ENCODE data around the gene COPB2. TPM values are rescaled to one million over a fixed set of nuclear protein-coding genes. Genes with fewer than 3 reads are reported as not detected.

COPB2 gene
- total RNA-seq: 10 to 100 TPM; 83.8 to 89.2 TPM

DNA sequence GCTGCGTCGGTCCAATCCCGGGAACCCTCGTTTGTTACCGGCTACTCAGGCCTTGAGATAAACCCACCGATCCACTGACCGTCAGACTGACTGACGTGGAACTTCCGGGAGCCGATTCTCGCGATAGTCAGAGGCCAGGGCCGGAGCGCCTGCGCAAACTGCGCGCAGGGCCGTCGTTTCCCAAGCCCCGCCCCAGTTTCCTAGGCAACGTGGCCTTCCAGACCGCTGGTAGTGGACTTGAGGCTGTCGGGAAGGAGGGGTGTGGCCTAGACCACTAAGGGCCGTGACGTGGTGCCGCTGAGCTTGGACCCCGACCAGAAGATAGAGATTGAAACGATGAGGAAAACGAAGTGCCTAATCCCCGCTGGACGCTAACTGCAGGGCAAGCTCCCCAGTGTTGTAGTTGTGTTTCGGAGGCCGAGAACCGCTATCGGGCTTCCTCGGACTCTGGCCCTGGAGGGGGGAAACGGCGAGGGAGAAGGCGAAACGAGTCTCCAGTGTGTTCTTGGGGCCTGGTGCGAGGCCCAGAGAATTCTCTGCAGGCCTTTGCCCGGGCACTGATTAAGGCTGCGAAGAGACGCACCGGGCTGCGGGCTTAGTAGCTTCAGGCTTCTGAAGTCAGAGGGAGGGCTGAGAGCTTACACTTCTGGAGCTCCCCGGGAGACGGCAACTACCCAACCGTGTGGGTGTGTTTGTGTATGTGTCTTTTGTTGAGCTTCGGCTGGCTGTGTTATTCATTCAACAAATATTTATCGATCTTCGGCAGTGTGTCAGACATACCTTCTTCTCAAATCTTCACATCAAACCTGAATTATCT lies at the start of gene COPB2:
TSS of gene COPB2 (minus strand) at position 96 of the 817 bp plus-strand sequence. CDS start 97 bp downstream, outside the sequence.
- Mint-ChIP-seq H3K36me3 (ENCODE audit: low read depth) (no peaks in the 10 kb centered on the region), H3K4me1 (ENCODE audit: low read depth) (peaks cover 31% of the 10 kb centered on the region), H3K9me3 (no peaks in the 10 kb centered on the region), H3K27me3 (ENCODE audit: low read depth) (no peaks in the 10 kb centered on the region), H3K4me3 (peak within 1 kb of the TSS; percentile 95), H3K27ac (peak within 1 kb of the TSS; percentile 86)
- DNase-seq: peak; percentile 97
- CTCF ChIA-PET: interaction anchor here (0.6 to 1.4 kb wide), 4 partner anchors 39 to 277 kb away, joined by 3 to 4 read pairs (median 4); no protein-coding TSS in a partner anchor
- intact Hi-C loops (cut with micrococcal nuclease): loop anchor here (1.0 to 10.0 kb wide), 4 partner anchors 31 to 555 kb away; partner anchors contain the start of genes MRPS22 and PIK3CB

DNA sequence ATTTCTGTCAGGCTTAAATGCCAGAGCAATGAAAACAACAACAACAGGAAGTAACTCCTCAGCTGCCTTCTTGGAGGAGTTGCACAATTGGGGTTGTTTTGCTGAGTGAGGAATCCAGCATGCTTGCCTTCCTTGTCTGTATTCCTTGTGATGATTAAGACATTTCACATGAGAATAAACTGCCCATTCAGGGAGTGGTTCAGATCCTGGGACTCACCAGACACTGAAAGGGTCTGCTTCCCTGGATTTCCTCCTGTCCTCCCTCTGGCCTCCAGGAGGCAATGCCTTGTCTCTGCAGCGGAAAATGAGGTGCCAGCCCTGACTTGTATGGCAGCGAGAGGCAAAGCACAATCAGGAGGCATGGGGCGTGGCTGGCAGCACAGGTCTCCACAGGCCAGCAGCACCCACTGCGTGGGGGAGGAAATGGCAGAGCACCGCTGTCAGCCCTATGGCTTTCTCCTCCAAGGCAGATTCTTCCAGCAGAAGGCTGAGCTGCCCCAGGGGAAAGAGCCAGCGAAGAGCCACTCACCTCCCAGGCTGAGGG lies 45.4 kb upstream of the COPB2 start:
- H3K4me3 Mint-ChIP-seq: no peak overlapping the region
- H3K9me3 Mint-ChIP-seq: no peaks in the 10 kb centered on the region
- CTCF ChIA-PET: no interaction called here
- no peak for DNase-seq
- intact Hi-C loops (cut with micrococcal nuclease): no loop called here
- H3K4me1 Mint-ChIP-seq (ENCODE audit: low read depth): no peaks in the 10 kb centered on the region
- no peaks in the 10 kb centered on the region for H3K27me3 Mint-ChIP-seq (ENCODE audit: low read depth)
- H3K27ac Mint-ChIP-seq: no peak overlapping the region
- H3K36me3 Mint-ChIP-seq (ENCODE audit: low read depth): no peaks in the 10 kb centered on the region

DNA sequence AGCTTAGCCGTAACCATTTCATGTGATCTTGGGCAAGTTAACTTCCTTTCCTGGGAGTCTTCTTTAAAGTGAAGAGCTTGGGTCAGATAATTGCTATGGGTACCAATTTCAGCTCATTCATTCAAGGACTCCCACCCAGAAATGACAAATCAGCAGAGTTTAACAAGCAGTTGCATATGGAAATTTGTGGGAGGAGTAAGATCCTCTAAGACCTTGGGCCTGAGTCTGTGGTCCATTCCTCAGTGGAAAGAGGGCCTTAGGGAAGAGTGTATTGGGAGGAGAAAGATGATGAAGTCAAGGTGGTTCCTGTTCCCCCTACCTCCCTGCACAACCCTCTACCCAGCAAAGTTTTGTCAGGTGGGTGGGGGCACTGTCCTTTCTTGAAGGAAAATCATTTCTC lies 44.8 kb upstream of the COPB2 start:
- Mint-ChIP-seq H3K27me3 (ENCODE audit: low read depth) (no peaks in the 10 kb centered on the region), H3K27ac (no peak overlapping the region), H3K9me3 (no peaks in the 10 kb centered on the region), H3K36me3 (ENCODE audit: low read depth) (no peaks in the 10 kb centered on the region), H3K4me3 (no peak overlapping the region), H3K4me1 (ENCODE audit: low read depth) (no peaks in the 10 kb centered on the region)
- CTCF ChIA-PET: no interaction called here
- DNase-seq: no peak
- intact Hi-C loops (cut with micrococcal nuclease): no loop called here

DNA sequence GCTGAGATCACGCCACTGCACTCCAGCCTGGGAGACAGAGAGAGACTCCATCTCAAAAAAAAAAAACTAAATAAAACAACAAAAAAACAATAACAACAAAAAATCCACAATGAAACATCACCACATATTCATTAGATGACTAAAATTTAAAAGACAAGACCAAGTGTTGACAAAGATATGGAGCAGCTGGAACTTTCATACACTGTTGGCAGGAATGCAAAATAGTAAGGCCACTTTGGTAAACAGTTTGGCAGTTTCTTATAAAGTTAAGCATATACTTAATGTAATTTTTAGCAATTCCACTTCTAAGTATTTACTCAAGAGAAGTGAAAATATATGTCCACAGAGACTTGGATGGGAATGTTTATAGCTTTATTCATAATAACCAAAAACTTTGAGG lies 43.6 kb upstream of the COPB2 start:
- intact Hi-C loops (cut with micrococcal nuclease): no loop called here
- Mint-ChIP-seq H3K27ac (no peak overlapping the region), H3K9me3 (no peaks in the 10 kb centered on the region), H3K4me1 (ENCODE audit: low read depth) (no peaks in the 10 kb centered on the region), H3K27me3 (ENCODE audit: low read depth) (no peaks in the 10 kb centered on the region), H3K36me3 (ENCODE audit: low read depth) (no peaks in the 10 kb centered on the region), H3K4me3 (no peak overlapping the region)
- no peak for DNase-seq
- CTCF ChIA-PET: no interaction called here

DNA sequence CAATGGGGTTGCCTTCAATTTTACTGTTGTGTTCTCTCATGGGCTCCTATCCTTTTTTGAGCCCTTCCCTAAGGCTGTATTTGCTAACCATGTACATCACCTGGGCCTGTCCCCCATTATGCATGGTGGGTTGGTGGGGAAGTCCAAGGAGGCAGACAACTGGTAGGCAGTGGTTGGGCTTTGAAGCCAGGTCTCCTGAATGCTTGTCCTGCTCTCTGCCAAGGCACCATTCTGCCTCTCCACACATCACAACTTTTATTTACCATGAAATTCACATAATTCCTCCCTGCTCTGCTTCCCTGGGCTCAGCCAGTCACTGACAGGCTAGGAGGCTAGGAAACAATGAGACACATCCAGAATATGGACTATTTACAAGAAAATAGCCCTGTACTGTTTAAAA lies 41.0 kb upstream of the COPB2 start:
- H3K9me3 Mint-ChIP-seq: no peaks in the 10 kb centered on the region
- no peaks in the 10 kb centered on the region for H3K36me3 Mint-ChIP-seq (ENCODE audit: low read depth)
- intact Hi-C loops (cut with micrococcal nuclease): no loop called here
- no peaks in the 10 kb centered on the region for H3K4me1 Mint-ChIP-seq (ENCODE audit: low read depth)
- no peak overlapping the region for H3K4me3 Mint-ChIP-seq
- H3K27me3 Mint-ChIP-seq (ENCODE audit: low read depth): no peaks in the 10 kb centered on the region
- CTCF ChIA-PET: no interaction called here
- H3K27ac Mint-ChIP-seq: no peak overlapping the region
- peak; percentile 6 for DNase-seq

DNA sequence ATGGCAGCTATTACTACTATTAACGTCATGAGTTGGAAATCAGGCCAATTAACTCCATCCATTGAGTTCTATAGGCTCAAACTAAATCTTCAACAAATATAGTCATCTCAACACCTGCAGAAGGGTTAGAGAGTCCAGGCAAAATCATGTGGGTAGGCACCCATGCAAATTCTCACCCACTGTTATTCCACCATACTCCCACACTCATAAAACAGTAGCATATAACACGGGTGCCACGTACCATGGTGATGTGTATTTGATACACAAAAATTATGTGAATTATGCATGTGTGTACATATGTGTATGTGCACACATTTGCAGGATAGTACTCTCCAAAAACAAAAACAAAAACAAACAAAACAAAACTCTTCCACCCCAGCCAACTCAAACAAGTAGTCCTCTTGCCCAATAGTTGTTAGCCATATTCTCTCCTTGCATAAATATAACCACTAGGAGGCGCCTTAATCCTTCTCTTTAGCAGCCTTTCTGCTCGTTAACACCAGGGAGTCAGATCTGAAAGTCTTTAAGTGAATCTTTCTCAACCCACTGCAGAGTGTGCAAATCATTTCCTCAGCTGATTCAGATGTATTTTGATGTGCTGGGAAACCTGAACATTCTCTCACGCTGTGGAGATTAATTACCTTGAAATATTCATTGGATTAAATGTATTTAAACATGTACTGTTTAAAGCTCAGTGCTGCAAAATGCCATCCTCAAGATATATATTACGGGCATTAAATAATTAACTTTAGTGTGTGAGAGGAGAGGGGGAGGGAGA lies 38.0 kb upstream of the COPB2 start:
- H3K4me3 Mint-ChIP-seq: no peak overlapping the region
- H3K27me3 Mint-ChIP-seq (ENCODE audit: low read depth): no peaks in the 10 kb centered on the region
- H3K27ac Mint-ChIP-seq: no peak overlapping the region
- DNase-seq: no peak
- intact Hi-C loops (cut with micrococcal nuclease): loop anchor here (1.0 to 5.0 kb wide), 6 partner anchors 135 to 1436 kb away; partner anchors contain the start of genes CLSTN2 and NMNAT3
- H3K9me3 Mint-ChIP-seq: no peaks in the 10 kb centered on the region
- no peaks in the 10 kb centered on the region for H3K4me1 Mint-ChIP-seq (ENCODE audit: low read depth)
- CTCF ChIA-PET: interaction anchor here (0.6 to 2.0 kb wide), 12 partner anchors 9 to 1470 kb away, joined by 3 to 9 read pairs (median 3); no protein-coding TSS in a partner anchor
- H3K36me3 Mint-ChIP-seq (ENCODE audit: low read depth): no peaks in the 10 kb centered on the region

DNA sequence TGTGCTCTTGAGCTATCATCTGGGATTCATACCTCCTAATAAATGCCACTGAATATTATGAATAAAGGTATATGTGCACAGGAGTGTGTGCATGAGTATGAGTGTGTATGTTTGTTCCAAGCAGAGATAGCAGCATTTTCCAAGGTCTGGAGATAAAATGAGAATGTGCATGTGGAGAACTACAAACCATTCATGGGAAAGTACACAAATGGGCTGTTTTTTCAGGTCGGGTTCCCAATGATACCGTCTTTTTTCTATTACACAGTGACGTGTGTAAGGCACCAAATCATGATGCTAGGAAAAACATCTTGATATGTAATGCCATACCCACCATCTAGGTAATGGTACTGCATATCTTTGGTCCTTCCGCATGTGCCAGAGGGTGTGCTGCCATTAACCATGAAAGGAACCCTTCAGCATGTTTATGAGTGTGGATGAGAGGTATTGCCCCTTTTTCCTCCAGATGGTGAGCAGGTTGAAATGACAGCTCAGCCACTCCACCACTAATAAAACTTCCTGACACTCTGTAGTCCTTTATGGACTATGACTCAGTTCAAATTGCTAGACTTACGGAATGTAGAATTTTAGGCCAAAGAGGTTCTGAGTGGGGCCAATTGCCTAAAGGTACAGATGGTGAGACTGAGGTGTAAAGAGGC lies 36.4 kb upstream of the COPB2 start:
- Mint-ChIP-seq H3K27me3 (ENCODE audit: low read depth) (no peaks in the 10 kb centered on the region), H3K9me3 (no peaks in the 10 kb centered on the region), H3K36me3 (ENCODE audit: low read depth) (no peaks in the 10 kb centered on the region), H3K4me1 (ENCODE audit: low read depth) (no peaks in the 10 kb centered on the region), H3K27ac (no peak overlapping the region), H3K4me3 (no peak overlapping the region)
- DNase-seq: no peak
- intact Hi-C loops (cut with micrococcal nuclease): loop anchor here (2.0 to 5.0 kb wide), 4 partner anchors 203 to 1071 kb away; partner anchors contain the start of genes CLSTN2 and NMNAT3
- CTCF ChIA-PET: interaction anchor here (0.5 to 1.3 kb wide), 4 partner anchors 42 to 414 kb away, joined by 3 read pairs; no protein-coding TSS in a partner anchor

DNA sequence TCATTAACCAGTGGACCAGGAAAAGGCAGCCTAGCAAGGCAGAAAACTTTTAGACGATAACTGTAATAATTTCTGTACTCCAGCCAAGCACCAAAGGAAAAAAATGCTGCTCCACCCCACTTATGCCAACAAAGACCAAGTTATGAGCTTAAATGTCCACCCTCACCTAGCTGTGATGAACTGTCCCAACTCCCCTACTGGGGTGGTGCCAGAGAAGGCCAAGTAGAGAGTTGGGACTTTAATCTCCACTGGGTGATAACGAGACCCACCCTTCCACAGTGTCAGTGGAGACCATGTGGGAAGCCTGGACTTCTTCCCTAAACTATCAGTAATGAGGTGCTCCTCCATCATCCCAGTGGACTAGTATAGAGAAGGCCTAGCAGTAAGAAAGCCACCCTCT lies 33.8 kb upstream of the COPB2 start:
- Mint-ChIP-seq H3K27ac (no peak overlapping the region), H3K9me3 (no peaks in the 10 kb centered on the region), H3K4me1 (ENCODE audit: low read depth) (no peaks in the 10 kb centered on the region), H3K36me3 (ENCODE audit: low read depth) (no peaks in the 10 kb centered on the region), H3K4me3 (no peak overlapping the region), H3K27me3 (ENCODE audit: low read depth) (no peaks in the 10 kb centered on the region)
- CTCF ChIA-PET: no interaction called here
- no peak for DNase-seq
- intact Hi-C loops (cut with micrococcal nuclease): no loop called here

DNA sequence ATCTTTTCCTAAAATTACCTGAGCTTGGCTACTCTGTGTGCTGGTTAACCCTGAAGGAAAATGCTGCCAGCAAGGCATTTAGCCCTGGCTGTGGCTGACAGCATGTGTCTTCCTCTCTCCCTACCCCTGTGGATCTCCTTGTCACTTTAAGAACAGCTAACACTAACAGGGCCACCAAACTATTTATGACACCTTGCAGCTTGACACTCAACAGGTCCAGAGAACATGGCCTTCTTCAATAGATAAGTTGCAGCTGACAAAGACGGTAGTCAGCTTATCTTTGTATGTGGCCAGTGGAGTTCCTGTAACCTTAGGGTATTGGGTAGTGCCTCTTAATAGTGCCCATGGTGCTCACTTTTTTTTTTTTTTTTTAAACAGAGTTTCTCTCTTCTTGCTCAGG lies 32.0 kb upstream of the COPB2 start:
- DNase-seq: no peak
- peaks cover 7% of the 10 kb centered on the region for H3K36me3 Mint-ChIP-seq (ENCODE audit: low read depth)
- H3K4me3 Mint-ChIP-seq: no peak overlapping the region
- no peaks in the 10 kb centered on the region for H3K4me1 Mint-ChIP-seq (ENCODE audit: low read depth)
- H3K27me3 Mint-ChIP-seq (ENCODE audit: low read depth): no peaks in the 10 kb centered on the region
- no peak overlapping the region for H3K27ac Mint-ChIP-seq
- CTCF ChIA-PET: interaction anchor here (0.6 kb wide), 1 partner anchor 1023 kb away, joined by 3 read pairs; no protein-coding TSS in a partner anchor
- intact Hi-C loops (cut with micrococcal nuclease): no loop called here
- peaks cover 9% of the 10 kb centered on the region for H3K9me3 Mint-ChIP-seq

DNA sequence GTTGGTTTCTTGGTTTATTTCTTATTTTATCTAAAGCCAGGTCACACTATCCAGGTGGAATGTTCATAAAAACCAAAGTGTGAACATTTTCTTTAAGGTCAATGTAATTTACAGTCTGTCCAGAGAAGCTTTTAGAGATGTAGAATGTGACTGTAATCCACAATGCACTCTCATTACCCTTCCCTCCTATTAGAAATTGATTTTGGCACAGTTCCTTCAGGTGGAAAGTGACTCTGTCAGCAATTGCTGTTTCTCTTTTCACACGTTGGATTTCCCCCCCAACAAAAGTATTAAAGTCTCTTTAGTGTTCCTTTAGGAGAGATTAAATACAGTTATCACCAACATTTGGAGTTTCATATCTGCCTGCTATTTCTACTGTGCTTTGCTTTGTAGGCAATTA lies 31.6 kb upstream of the COPB2 start:
- Mint-ChIP-seq H3K27me3 (ENCODE audit: low read depth) (no peaks in the 10 kb centered on the region), H3K36me3 (ENCODE audit: low read depth) (peaks cover 8% of the 10 kb centered on the region), H3K9me3 (peaks cover 10% of the 10 kb centered on the region), H3K27ac (no peak overlapping the region), H3K4me3 (no peak overlapping the region), H3K4me1 (ENCODE audit: low read depth) (no peaks in the 10 kb centered on the region)
- CTCF ChIA-PET: interaction anchor here (0.6 kb wide), 1 partner anchor 1022 kb away, joined by 3 read pairs; no protein-coding TSS in a partner anchor
- no peak for DNase-seq
- intact Hi-C loops (cut with micrococcal nuclease): no loop called here

DNA sequence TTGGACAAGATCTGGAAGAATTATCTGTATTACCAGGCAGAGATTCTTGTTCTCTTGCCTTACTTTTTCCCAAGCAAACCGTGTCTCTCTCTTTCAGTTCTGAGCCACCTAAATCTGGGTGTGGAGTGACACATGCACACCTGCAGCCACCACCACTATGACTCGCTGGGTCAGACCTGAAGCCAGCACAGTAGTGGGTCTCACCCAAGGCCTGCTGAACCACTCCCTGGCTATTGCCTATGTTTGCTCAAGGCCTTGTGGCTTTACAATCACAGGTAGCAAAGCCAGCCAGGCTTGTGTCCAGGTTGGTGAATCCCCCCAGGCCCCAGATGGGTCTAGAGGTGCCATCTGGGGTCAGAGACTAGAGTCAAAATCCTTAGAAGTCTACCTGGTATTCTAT lies 28.7 kb upstream of the COPB2 start:
- H3K4me3 Mint-ChIP-seq: no peak overlapping the region
- no peaks in the 10 kb centered on the region for H3K27me3 Mint-ChIP-seq (ENCODE audit: low read depth)
- no peak for DNase-seq
- no peak overlapping the region for H3K27ac Mint-ChIP-seq
- CTCF ChIA-PET: interaction anchor here (2.3 kb wide), 1 partner anchor 10 kb away, joined by 9 read pairs; no protein-coding TSS in a partner anchor
- intact Hi-C loops (cut with micrococcal nuclease): no loop called here
- no peaks in the 10 kb centered on the region for H3K4me1 Mint-ChIP-seq (ENCODE audit: low read depth)
- peaks cover 20% of the 10 kb centered on the region for H3K36me3 Mint-ChIP-seq (ENCODE audit: low read depth)
- peaks cover 27% of the 10 kb centered on the region for H3K9me3 Mint-ChIP-seq

DNA sequence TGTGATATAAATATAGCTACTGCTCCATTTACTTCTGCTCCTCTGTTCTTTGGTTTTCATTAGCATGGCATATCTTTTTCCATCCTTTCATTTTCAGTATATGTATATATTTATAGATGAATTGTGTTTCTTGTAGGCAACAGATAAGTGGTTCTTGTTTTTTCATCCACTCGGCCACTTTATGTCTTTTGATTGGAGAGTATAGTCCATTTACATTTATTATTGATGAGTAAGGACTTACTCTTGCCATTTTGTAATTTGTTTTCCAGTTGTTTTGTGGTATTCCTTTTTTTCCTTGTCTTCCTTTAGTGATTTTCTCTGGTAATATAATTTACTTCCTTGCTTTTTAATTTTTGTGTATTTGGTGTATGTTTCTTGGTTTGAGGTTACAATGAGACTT lies 26.8 kb upstream of the COPB2 start:
- DNase-seq: no peak
- no peak overlapping the region for H3K4me3 Mint-ChIP-seq
- peaks cover 43% of the 10 kb centered on the region for H3K9me3 Mint-ChIP-seq
- no peak overlapping the region for H3K27ac Mint-ChIP-seq
- no peaks in the 10 kb centered on the region for H3K27me3 Mint-ChIP-seq (ENCODE audit: low read depth)
- H3K4me1 Mint-ChIP-seq (ENCODE audit: low read depth): no peaks in the 10 kb centered on the region
- intact Hi-C loops (cut with micrococcal nuclease): no loop called here
- H3K36me3 Mint-ChIP-seq (ENCODE audit: low read depth): peaks cover 22% of the 10 kb centered on the region
- CTCF ChIA-PET: no interaction called here

Measured in activated naive CD4-positive, alpha-beta T cell treated with anti-CD3 and anti-CD28 coated beads for 36 hours (primary cell).